Thyroid gland (tissue), 4 donors: ENCODE measurements around the gene ARMH3. TPM values are rescaled to one million over a fixed set of nuclear protein-coding genes. Genes with fewer than 3 reads are reported as not detected.
"Not testable (repeated sequence)": the region's sequence is repeated elsewhere in the genome, so short reads cannot be mapped to it uniquely, and the experiment has no call there.

Source experiments
- DNase-seq, 2 donors: peaks; one replicate each; pipeline ENCODE4 v3.0.0-alpha.2; 2019
- H3K27ac ChIP-seq, 3 donors: fragments of 200-600 bp; sonication (generic); 1 replicate in 2 of 3; 2 replicates in 1 of 3; pipeline ENCODE4 v1.5.1; 2016 to 2019; ENCODE audit warnings: mild to moderate bottlenecking in 1 of 3, moderate library complexity in 1 of 3
- H3K27me3 ChIP-seq: fragments of 200-600 bp; sonication (generic); one replicate; pipeline ENCODE4 v1.5.1; 2019
- H3K36me3 ChIP-seq, 2 donors: fragments of 200-600 bp; sonication (generic); one replicate each; pipeline ENCODE4 v1.5.1; 2016 to 2019
- H3K4me1 ChIP-seq, 2 donors: fragments of 200-600 bp; sonication (generic); one replicate each; pipeline ENCODE4 v1.5.1; 2017 to 2019
- H3K4me3 ChIP-seq, 3 donors: fragments of 200-600 bp; sonication (generic); replicated peaks in 1 of 3; 1 replicate in 2 of 3; 2 replicates in 1 of 3; pipeline ENCODE4 v1.5.1; 2016; ENCODE audit warnings: mild to moderate bottlenecking in 1 of 3
- H3K9me3 ChIP-seq: fragments of 200-600 bp; sonication (generic); one replicate; pipeline ENCODE4 v1.5.1; 2017
- POLR2A ChIP-seq, 2 donors: fragments of 450-650 bp; IDR thresholded peaks; one replicate each; pipeline ENCODE4 v1.6.1; 2017; ENCODE audit warnings: antibody characterized with exemption in 2 of 2, mild to moderate bottlenecking in 2 of 2, moderate library complexity in 1 of 2
- WGBS, 2 donors: methylation state at CpG; one replicate each; pipeline ENCODE4 v1.1.5; 2017; 5-methylcytosine and 5-hydroxymethylcytosine counted together
- intact Hi-C: fragments of 100-400 bp; cut with DNase I; formaldehyde crosslinking; loops from one replicate; pipeline ENCODE4 v1.15.1; 2023
- total RNA-seq, 4 donors: library from RNA; depleted of rRNA; stranded (reverse); fragments of >200 nt; gene quantifications; one replicate each; pipeline ENCODE4 v1.2.3, GENCODE V29; 2016
- TF ChIP-seq, protein P1 (sequence below), 6 experiments: fragments of 200-600 bp in 3 of 6; fragments of 450-650 bp in 3 of 6; sonication (generic) in 3 of 6; IDR thresholded peaks; one replicate each; pipeline ENCODE4 v1.5.1; 2016 to 2019; ENCODE audit warnings: antibody characterized with exemption in 6 of 6, mild to moderate bottlenecking in 2 of 6, inconsistent platforms in 1 of 6, moderate library complexity in 1 of 6

Gene ARMH3
- total RNA-seq, 4 donors from 2014 or later: 14.2 to 21.2 (median 18.3) TPM

DNA sequence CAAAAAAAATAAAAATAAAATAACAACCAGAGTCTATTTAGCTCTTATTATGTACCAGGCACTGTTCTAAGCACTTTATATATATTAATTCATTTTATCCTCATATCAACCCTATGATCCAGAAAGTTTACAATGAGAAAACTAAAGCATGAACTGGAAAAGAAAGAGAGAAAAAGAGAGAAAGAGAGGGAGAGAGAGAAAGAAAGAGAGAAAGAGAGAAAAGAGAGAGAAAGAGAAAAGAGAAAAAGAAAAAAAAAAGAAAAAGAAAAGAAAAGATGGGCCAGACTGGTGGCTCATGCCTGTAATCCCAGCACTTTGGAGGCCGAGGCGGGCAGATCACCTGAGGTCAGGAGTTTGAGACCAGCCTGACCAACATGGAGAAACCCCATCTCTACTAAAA, 9.9 kb downstream of the ARMH3 start:
- WGBS, 2 donors: 85 to 88% methylated on average over 2 of the region's 2 CpGs
- no peak overlapping the region for H3K27ac ChIP-seq
- H3K4me3 ChIP-seq: no peak overlapping the region
- H3K27me3 ChIP-seq: no peaks in the 10 kb centered on the region
- intact Hi-C loops: no loop called here
- no peaks in the 10 kb centered on the region for H3K36me3 ChIP-seq
- peaks cover 4 to 21% of the 10 kb centered on the region in 2 donors for H3K4me1 ChIP-seq
- DNase-seq: no peak
- TF ChIP-seq, protein P1, sequence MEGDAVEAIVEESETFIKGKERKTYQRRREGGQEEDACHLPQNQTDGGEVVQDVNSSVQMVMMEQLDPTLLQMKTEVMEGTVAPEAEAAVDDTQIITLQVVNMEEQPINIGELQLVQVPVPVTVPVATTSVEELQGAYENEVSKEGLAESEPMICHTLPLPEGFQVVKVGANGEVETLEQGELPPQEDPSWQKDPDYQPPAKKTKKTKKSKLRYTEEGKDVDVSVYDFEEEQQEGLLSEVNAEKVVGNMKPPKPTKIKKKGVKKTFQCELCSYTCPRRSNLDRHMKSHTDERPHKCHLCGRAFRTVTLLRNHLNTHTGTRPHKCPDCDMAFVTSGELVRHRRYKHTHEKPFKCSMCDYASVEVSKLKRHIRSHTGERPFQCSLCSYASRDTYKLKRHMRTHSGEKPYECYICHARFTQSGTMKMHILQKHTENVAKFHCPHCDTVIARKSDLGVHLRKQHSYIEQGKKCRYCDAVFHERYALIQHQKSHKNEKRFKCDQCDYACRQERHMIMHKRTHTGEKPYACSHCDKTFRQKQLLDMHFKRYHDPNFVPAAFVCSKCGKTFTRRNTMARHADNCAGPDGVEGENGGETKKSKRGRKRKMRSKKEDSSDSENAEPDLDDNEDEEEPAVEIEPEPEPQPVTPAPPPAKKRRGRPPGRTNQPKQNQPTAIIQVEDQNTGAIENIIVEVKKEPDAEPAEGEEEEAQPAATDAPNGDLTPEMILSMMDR (IDR thresholded peaks at IDR 0.05): no peak
- no peak for TF ChIP-seq POLR2A (IDR thresholded peaks at IDR 0.05)
- no peaks in the 10 kb centered on the region for H3K9me3 ChIP-seq

DNA sequence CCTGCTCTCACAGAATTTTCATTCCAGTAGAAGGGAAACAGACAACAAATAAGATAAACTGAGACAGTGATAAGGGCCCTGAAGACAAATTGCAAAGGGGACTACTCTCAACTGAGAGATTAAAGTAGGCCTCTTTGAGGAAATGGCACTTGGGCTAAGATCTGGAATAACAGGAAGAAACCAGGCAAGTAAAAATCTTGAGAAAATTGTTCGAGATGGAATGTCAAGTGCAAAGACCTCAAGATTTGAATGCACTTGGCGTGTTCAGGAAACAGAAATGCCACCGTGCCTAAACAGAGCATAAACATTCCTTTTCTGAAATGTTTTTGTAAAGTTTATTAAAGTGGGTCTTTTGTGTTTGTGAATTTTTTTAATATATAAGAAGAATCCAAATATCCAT, 10.7 kb downstream of the ARMH3 start:
- 34 to 38% methylated on average over 3 of the region's 3 CpGs for WGBS, 2 donors
- intact Hi-C loops: no loop called here
- Histone ChIP-seq H3K4me1 (peaks cover 4 to 25% of the 10 kb centered on the region in 2 donors), H3K27ac (no peak overlapping the region), H3K36me3 (no peaks in the 10 kb centered on the region), H3K27me3 (no peaks in the 10 kb centered on the region), H3K9me3 (no peaks in the 10 kb centered on the region), H3K4me3 (no peak overlapping the region)
- no peak for DNase-seq
- TF ChIP-seq POLR2A (IDR thresholded peaks at IDR 0.05): no peak
- TF ChIP-seq, protein P1 (IDR thresholded peaks at IDR 0.05): no peak

DNA sequence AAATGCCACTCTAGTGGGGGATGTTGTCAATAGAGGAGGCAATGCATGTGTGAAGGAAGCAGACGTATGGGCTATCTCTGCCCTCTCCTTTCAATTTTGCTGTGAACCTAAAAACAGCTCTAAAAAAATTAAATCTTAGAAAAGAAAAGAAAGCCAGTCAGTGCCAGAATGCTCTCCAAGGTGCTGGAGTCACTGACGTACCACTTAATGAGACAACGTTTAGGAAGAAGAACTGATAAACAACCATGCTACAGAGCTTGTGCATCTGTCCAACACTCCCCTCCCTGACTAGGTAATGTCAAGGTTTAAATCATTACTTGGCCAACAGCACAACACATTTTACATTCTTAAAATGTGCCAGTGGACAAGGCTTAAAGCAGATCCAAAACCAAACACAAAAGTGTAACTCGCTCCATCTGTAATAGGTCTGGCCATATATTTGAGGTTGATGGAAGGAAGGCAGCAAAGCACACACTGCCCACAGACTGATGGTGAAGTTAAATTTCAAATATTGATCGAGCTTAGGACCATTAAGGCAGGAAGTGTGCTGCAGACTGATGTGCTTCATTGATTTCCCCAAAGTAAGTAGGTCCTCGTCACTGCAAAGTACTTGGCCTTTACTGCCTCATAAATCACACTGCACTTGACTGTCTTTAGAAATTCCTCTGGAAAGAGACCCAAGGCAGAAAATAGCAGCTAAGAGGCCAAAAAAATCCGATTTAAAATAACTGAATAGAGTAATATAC, 15.5 kb downstream of the ARMH3 start:
- no peaks in the 10 kb centered on the region for H3K27me3 ChIP-seq
- peak in 1 of 2 donors; percentile 17 for DNase-seq
- peaks cover 4 to 21% of the 10 kb centered on the region in 2 donors for H3K4me1 ChIP-seq
- no peak for TF ChIP-seq POLR2A (IDR thresholded peaks at IDR 0.05)
- TF ChIP-seq, protein P1 (IDR thresholded peaks at IDR 0.05): no peak
- H3K4me3 ChIP-seq: no peak overlapping the region
- no peak overlapping the region for H3K27ac ChIP-seq
- intact Hi-C loops: no loop called here
- WGBS, 2 donors: 33 to 38% methylated on average over 7 of the region's 7 CpGs
- H3K9me3 ChIP-seq: no peaks in the 10 kb centered on the region
- peaks cover 0 to 9% of the 10 kb centered on the region in 2 donors for H3K36me3 ChIP-seq

DNA sequence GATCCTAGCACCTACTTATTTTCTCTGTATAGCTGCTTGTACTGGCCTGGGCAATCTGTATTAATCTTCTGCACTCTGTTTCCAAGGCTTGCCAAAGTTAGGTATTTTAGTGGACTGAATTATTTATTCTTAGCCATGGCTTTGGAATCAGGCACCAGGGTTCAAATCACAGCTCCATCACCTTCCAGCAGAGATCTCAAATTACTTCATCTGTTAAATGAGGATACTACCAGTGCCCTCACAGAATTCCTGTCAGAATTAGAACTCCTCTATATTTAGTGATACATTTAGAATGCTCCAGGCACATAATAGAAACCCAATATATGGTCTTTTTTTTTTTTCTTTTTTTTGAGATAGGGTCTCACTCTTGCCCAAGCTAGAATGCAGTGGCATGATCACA, 17.6 kb downstream of the ARMH3 start:
- intact Hi-C loops: no loop called here
- no peaks in the 10 kb centered on the region for H3K27me3 ChIP-seq
- TF ChIP-seq, protein P1 (IDR thresholded peaks at IDR 0.05): no peak
- no peak for TF ChIP-seq POLR2A (IDR thresholded peaks at IDR 0.05)
- no peaks in the 10 kb centered on the region for H3K9me3 ChIP-seq
- no peak for DNase-seq
- peaks cover 0 to 9% of the 10 kb centered on the region in 2 donors for H3K36me3 ChIP-seq
- H3K27ac ChIP-seq: no peak overlapping the region
- H3K4me3 ChIP-seq: no peak overlapping the region
- H3K4me1 ChIP-seq: peaks cover 0 to 10% of the 10 kb centered on the region in 2 donors

DNA sequence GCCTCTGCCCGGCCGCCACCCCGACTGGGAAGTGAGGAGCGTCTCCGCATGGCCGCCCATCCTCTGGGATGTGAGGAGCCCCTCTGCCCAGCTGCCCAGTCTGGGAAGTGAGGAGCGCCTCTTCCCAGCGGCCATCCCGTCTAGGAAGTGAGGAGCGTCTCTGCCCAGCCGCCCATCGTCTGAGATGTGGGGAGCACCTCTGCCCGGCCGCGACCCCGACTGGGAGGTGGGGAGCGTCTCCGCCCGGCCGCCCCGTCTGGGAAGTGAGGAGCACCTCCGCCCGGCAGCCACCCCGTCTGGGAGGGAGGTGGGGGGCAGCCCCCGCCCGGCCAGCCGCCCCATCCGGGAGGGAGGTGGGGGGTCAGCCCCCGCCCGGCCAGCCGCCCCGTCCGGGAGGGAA, 20.2 kb downstream of the ARMH3 start:
- H3K9me3 ChIP-seq, intact Hi-C loops: not testable (repeated sequence)
- no CpG with 5 or more reads among the region's 33 CpGs for WGBS, 2 donors

More for the DNA sequence above, 20.2 kb downstream of the ARMH3 start:
- Histone ChIP-seq H3K4me1 (peaks cover 0 to 10% of the 10 kb centered on the region in 2 donors), H3K36me3 (peaks cover 9 to 14% of the 10 kb centered on the region in 2 donors)
- H3K27me3 ChIP-seq, H3K4me3 ChIP-seq, H3K27ac ChIP-seq, DNase-seq: not testable (repeated sequence)
